HG02610 (cell line): ENCODE results near the gene LYG1.
"Not testable (repeated sequence)": the region's sequence is repeated elsewhere in the genome, so short reads cannot be mapped to it uniquely, and the experiment has no call there.

Experiments
- ATAC-seq: cut with Tn5 transposase; IDR thresholded peaks from one replicate; pipeline ENCODE4 v1.9.1; 2021; ENCODE audit warnings: mild to moderate bottlenecking, moderate library complexity; ENCODE audit not compliant: unreplicated experiment

The LYG1 gene

GRCh38 chr2:99301097-99301496 lies at the start of gene LYG1:
Gene LYG1, minus strand, starts transcription at chr2:99301197. Its CDS starts 5,527 bp downstream, at chr2:99295670.
- not testable (repeated sequence) for ATAC-seq

DNA sequence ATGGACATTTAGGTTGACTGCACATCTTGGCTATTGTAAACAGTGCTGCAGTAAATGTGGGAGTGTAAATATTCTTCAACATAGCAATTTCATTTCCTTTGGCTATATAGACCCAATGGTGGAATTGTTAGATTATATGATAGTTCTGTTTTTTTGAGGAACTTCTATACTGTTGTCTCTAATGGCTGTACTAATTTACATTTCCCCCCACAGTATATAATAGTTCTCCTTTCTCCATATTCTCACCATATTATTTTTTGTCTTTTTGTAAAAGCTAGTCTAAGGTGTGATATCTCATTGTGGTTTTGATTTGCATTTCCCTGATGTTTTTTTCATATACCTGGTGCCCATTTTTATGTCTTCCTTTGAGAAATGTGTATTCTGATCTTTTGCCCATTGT lies 49.2 kb upstream of the LYG1 start:
- ATAC-seq: no peak

DNA sequence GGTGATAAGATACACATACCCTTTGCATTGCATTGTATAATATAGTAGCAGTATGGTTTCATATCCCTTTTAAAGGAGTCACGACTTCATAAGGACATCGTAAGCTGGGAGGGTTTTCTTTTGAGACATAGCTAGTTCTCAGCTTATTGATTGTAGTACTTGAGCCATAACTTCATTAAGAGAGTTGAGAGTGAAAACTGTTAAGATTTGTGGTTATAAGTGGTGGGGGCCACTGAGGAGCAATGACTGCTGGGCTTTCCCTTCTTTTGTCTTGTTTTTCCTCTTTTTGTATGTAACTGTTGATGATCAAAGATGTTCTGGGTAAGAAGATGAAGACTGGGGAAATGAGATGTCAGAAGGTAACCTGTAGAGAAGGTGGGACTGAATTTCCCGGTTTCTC lies 47.2 kb upstream of the LYG1 start:
- ATAC-seq: peak; percentile 77

GRCh38 chr2:99346218-99346617 lies 45.2 kb upstream of the LYG1 start:
- ATAC-seq: no peak

DNA sequence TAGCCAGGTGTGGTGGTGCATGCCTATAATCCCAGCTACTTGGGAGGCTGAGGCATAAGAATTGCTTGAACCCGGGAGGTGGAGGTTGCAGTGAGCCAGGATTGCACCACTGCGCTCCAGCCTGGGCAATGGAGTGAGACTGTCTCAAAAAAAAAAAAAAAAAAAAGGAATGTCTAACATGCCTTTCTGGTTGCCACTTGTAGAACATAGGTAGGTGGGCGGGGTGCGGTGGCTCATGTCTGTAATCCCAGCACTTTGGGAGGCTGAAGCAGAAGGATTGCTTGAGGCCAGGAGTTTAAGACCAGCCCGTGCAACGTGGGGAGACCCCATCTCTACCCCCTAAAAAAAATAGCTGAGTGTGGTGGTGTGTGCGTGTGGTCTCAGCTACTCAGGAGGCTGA lies 44.4 kb upstream of the LYG1 start:
- ATAC-seq: not testable (repeated sequence)

DNA sequence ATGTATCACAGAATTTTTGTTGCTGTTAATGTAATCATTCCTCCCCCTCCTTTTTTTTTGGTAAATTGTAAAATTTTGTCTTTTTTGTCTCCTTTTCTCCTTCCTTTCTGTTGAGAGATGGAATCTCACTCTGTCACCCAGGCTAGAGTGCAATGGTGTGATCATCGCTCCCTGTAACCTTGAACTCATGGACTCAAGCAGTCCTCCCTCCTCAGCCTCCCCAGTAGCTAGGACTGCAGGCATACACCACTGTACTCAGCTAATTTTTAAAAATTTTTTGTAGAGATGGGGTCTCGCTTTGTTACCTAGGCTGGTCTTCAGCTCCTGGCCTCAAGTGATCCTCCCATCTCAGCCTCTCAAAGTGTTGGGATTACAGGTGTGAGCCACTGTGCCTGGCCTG lies 41.5 kb upstream of the LYG1 start:
- ATAC-seq: no peak

DNA sequence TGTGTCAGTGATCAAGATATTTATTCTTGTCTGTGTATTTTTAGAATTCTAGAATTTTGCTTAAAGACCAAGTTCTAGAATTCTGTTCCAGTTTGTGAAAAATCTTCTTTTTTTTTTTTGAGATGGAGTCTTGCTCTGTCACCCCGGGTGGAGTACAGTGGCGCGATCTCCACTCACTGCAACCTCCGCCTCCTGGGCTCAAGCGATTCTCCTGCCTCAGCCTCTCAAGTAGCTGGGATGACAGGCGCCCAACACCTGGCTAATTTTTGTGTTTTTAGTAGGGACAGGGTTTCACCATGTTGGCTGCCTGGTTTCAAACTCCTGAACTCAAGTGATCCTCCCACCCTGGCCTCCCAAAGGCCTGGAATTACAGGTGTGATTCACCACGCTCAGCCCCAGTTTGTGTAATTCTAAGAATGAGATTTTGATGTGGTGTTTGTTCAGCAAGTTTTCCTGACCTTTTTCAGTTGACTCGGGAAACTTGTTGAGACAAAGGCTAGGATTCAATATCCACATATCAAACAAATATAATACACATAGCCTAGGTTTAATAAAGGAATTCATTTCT lies 39.8 kb upstream of the LYG1 start:
- ATAC-seq: no peak

DNA sequence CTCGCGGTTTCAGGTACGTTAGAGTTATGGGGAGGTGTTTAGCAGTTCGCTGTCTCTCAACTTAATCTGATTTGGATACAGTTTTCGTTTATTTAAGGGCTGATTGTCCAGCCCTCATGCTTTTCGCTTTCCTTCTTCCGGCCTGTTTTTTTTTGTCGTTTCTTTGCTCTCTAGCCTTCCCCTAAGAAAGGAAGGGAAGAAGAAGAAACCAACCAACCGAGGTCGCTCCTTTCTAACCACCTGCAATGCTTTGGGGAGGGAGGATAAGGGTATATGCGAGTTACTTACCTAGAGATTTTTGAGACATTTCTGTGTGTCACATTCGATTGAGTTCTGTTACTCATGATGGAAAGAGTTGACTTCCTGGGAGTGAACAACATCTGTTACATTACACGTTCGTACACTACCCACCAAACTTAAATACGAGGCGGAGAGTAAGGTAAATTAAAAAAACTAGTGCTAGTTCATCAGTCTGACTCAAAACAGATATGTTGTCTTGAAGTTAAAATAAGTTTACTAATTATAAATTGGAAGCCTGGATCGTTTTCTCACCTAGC lies 37.1 kb upstream of the LYG1 start:
- no peak for ATAC-seq

DNA sequence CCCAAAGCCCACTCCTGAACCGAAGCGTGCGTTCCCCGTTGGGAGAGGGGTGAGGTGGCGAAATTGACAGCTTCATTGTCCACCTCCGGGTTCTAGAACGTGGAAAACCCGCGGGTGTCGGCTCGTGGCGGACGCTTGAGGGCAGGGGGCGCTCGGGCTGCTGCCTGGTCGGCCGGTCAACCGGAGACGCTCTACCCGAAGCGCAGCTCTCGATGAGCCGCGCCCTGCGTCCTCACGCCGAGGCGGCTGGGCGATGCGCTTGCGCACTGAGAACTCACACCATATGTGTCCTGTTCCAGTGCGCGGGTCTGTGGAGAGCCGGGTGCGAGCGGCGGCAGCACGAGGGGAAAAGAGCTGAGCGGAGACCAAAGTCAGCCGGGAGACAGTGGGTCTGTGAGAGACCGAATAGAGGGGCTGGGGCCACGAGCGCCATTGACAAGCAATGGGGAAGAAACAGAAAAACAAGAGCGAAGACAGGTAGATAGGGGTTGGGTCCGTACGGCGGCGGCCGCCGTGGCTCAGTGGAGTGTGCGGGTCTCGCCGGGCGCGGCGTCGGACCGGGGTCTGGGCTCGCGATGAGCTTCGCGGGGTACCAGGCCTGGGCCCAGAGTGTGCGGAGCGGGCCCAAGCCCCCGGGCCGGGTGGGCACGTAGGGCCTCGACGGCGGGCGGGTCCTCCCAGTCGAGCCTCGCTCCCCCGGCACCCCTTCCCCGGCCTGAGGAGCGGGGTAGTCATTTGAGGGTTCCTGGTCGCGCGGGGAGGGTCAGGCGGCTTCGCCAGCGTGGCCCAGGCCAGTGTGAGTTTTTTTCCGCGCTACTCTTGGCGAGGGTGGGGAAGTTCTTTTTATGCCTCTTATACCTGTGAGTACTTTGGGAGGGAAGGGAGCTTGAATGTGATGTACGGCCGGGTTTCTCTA lies 36.4 kb upstream of the LYG1 start, which contains the start of gene EIF5B:
TSS of gene EIF5B (plus strand) at position 277 of the 916 bp plus-strand sequence. CDS start at position 443, 166 bp downstream.
- ATAC-seq: peak; percentile 63

DNA sequence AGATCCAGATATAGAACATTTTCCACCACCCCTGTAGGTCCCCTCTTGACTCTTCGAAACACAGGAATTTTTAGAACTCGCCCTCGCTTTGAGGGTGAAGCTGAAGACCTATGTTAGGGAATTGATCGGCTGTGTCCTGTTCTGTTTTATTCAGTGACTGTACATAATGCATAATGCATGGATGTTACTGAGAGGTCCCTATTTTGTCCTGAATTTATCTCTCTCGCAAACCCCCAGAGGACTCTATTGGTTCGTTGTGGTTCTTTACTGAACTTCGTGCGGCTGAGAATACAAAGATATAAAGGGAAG lies 35.8 kb upstream of the LYG1 start:
- ATAC-seq: peak; percentile 8

GRCh38 chr2:99335911-99336803 lies 35.2 kb upstream of the LYG1 start, which contains the start of gene TXNDC9:
Gene TXNDC9, minus strand, starts transcription at chr2:99336333. Its CDS starts 3,123 bp downstream, at chr2:99333210.
- ATAC-seq: peak; percentile 77

DNA sequence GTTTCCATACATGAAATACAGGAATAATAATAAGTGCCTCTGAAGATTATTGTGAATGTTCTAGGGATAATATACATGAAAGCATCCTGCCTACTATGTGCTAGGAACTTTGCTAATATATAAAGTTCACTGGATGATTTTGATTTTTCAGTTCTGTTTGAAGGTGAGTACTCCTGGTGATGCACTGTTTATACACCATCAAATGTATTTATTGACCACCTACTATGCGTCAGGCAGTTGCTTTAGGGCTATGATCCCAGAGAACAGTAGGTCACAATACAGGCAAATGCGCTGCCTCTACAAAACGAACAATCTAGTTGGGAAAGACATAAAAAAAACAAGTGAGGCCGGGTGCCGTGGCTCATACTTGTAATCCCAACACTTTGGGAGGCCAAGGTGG lies 24.4 kb upstream of the LYG1 start:
- ATAC-seq: no peak

- not testable (repeated sequence) for ATAC-seq
Measured at GRCh38 chr2:99317873-99318200, 16.8 kb upstream of the LYG1 start.

DNA sequence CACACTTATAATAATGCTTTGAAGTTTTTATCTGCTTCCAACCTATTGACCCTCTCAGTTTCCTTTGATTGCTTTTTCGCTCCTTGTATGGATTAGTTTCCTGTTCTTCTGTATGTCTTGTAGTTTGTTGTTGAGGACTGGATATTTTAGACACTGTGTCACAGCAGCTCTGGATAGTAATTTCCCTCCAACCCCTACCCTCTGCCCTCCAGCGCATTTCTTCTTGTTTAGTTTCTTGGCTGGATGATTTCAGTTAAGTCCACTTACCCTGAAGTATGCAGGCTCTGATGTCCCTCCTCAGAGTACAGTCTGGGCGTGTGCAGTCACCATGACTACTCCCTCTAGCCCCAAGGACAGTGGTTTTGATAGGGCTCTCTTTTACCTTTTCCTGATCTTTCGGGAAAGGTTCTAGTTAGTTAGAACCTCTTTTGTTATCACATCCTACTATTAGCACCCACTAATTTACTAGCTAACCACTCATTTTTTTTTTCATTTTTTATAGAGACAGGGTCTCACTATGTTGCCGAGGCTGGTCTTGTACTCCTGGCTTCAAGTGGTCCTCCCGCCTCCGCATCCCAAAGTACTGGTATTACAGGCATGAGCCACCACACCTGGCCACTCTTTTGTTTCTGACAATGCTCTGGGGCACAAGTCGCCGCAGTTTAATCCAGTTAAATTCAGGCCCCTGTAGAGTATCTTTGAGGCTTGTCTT lies 16.3 kb upstream of the LYG1 start:
- ATAC-seq: no peak

DNA sequence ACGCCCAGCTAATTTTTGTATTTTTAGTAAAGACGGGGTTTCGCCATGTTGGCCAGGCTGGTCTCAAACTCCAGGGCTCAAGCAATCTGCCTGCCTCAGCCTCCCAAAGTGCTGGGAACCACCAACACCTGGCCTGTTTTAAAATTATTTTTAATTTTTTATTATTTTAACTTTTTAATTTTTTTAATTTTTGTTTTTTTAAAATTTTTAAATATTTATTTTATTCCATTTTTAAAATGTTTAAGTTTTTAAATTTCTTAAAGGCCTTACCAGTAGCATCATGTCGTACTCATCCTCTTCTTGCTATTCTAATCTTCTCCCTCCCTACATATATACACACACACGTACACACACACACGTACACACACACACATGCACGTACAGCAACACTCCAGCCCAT lies 1.4 kb downstream of the LYG1 start:
- ATAC-seq: no peak

DNA sequence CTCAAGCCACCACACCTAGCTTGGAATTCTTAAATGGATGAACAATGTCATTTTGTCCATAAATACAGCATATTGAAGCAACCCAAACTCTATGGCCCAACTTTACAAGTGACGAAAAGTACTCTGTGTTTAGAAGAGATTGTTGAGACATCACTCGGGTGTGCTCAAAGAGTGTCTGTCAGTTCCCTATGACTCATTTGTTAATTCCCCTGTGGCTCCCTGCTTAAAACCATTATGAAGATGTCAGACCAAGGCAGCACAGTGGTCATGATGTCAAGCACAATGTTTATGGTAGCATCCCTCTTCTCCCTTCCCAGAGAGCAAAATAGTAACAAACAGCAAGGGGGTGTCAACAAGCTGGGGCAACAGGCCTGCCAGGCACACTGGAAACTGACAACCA lies 3.0 kb downstream of the LYG1 start:
- ATAC-seq: no peak

DNA sequence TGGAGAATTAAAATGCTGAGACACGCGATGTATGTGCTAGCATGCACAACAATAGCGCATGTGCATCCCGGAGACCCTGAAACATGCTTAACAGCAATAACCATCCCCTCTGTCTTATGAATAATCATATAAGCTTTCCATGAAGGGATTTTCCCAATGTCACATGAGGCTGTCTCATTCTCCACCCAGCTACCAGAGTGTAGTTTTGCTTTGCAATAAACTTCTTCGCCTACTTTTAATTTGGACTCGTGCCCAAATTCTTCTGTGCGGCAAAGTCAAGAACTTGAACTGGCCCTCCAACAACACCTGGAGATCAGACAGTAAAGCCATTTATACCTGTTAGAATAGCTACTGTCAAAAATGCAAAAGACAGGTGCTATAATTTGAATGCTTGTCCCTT lies 15.5 kb downstream of the LYG1 start:
- no peak for ATAC-seq

GRCh38 chr2:99279969-99280695 lies 20.9 kb downstream of the LYG1 start:
- ATAC-seq: no peak

DNA sequence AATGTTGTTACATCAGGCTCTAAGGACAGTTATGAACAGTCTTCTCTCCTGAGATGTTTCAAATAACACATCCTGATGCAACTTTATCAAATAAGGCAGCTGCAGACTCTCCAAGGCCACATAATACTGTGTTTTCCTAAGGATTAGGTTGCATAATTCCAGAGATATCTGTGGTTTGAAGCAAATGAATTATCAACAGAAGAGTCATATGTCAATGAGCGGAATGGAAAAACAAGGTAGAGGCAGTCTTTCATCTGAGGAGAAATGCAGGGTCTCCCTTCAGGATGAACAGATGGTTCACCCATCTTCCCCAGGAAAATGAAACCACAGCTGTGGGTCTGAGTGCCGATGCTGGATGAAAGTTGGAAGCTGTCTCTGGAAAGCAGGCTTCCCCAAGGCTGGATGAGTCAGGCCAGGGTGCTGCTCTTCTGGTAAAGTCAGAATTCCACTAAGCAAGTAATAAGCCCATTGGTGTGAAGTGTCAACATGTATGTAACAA lies 22.2 kb downstream of the LYG1 start:
- ATAC-seq: no peak
